ENCODE data around the gene ANKRD12. TPM values are rescaled to one million over a fixed set of nuclear protein-coding genes. Genes with fewer than 3 reads are reported as not detected.

Gene ANKRD12
- total RNA-seq, 1 experiment from 2014 or later: 23.5 TPM

GRCh38 chr18:9287036-9287435, 150.5 kb downstream of the ANKRD12 start (continued):
- TF ChIP-seq EZH2 (IDR thresholded peaks at IDR 0.05) (no peak), YY1 (IDR thresholded peaks at IDR 0.05; ENCODE audit: extremely low read depth, insufficient replicate concordance, low read depth, low read length) (no peak)

- no peak overlapping the region for H3K4me2 ChIP-seq (ENCODE audit: low read length)
- no TSS peak for BruUV-seq (replicated peaks)
- no peaks in the 10 kb centered on the region for H3K36me3 ChIP-seq (ENCODE audit: control insufficient read depth in 1 of 2, insufficient read depth in 2 of 2, low read length in 2 of 2)
- ATAC-seq: no peak
- H3K9me2 ChIP-seq (ENCODE audit: insufficient read depth): no peaks in the 10 kb centered on the region
- H3K27me3 ChIP-seq (ENCODE audit: insufficient read depth, low read length): no peaks in the 10 kb centered on the region
- CTCF ChIA-PET: no interaction called here
- no peak for DNase-seq (ENCODE audit: low read depth, low spot score)
- H3K27ac ChIP-seq (ENCODE audit: low read depth, low read length): no peak overlapping the region
- TF ChIP-seq POLR2AphosphoS5 (IDR thresholded peaks at IDR 0.05; ENCODE audit: low read depth, low read length): no peak
- no peak for TF ChIP-seq TCF7L2 (IDR thresholded peaks at IDR 0.05; ENCODE audit: borderline replicate concordance, extremely low read depth, insufficient read depth, insufficient read length)
- no peak for TF ChIP-seq ZNF274 (IDR thresholded peaks at IDR 0.05; ENCODE audit: low read depth, low read length)
- no peak for TF ChIP-seq ZFX (IDR thresholded peaks at IDR 0.05)
- no peak for TF ChIP-seq YY1 (IDR thresholded peaks at IDR 0.05; ENCODE audit: extremely low read depth, insufficient replicate concordance, low read depth, low read length)
- no peak for TF ChIP-seq EGR1 (IDR thresholded peaks at IDR 0.05; ENCODE audit: low read depth)
- POLR2A ChIA-PET: no interaction called here
- H3K79me2 ChIP-seq (ENCODE audit: insufficient read depth, low read length): no peaks in the 10 kb centered on the region
- no peak overlapping the region for H3K9ac ChIP-seq (ENCODE audit: low read length)
- no peaks in the 10 kb centered on the region for H4K20me1 ChIP-seq (ENCODE audit: insufficient read depth)
- RAD21 ChIA-PET (ENCODE audit: low non-redundant PET in 1 of 2, low total read pairs in 2 of 2, uncharacterized antibody in 2 of 2, unreplicated experiment in 2 of 2): no interaction called here
- peaks cover 0 to 5% of the 10 kb centered on the region in 2 experiments; a peak in 1 of 4 replicates for H3K9me3 ChIP-seq (ENCODE audit: control insufficient read depth in 1 of 2, insufficient read depth in 1 of 2, low read depth in 1 of 2, low read length in 2 of 2)
- no peak overlapping the region for H2AFZ ChIP-seq (ENCODE audit: low read depth, low read length, poor library complexity, severe bottlenecking)
- intact Hi-C loops (cut with micrococcal nuclease): no loop called here
- no peaks in the 10 kb centered on the region for H3K4me1 ChIP-seq (ENCODE audit: control insufficient read depth in 1 of 2, insufficient read depth in 2 of 2, low read length in 2 of 2)
- H3K4me3 ChIP-seq (replicated peaks in 1 of 2; ENCODE audit: low read depth in 1 of 2, low read length in 2 of 2): no peak overlapping the region
Measured at GRCh38 chr18:9289698-9290097, 153.1 kb downstream of the ANKRD12 start.

- Histone ChIP-seq H3K79me2 (ENCODE audit: insufficient read depth, low read length) (no peaks in the 10 kb centered on the region), H3K27ac (ENCODE audit: low read depth, low read length) (no peak overlapping the region), H3K9me2 (ENCODE audit: insufficient read depth) (no peaks in the 10 kb centered on the region), H3K9me3 (ENCODE audit: control insufficient read depth in 1 of 2, insufficient read depth in 1 of 2, low read depth in 1 of 2, low read length in 2 of 2) (peaks cover 0 to 5% of the 10 kb centered on the region in 2 experiments; a peak in 1 of 4 replicates), H3K4me2 (ENCODE audit: low read length) (no peak overlapping the region), H4K20me1 (ENCODE audit: insufficient read depth) (no peaks in the 10 kb centered on the region), H3K36me3 (ENCODE audit: control insufficient read depth in 1 of 2, insufficient read depth in 2 of 2, low read length in 2 of 2) (no peaks in the 10 kb centered on the region), H3K27me3 (ENCODE audit: insufficient read depth, low read length) (no peaks in the 10 kb centered on the region), H3K9ac (ENCODE audit: low read length) (no peak overlapping the region), H3K4me1 (ENCODE audit: control insufficient read depth in 1 of 2, insufficient read depth in 2 of 2, low read length in 2 of 2) (no peaks in the 10 kb centered on the region), H2AFZ (ENCODE audit: low read depth, low read length, poor library complexity, severe bottlenecking) (no peak overlapping the region), H3K4me3 (replicated peaks in 1 of 2; ENCODE audit: low read depth in 1 of 2, low read length in 2 of 2) (no peak overlapping the region)
- POLR2A ChIA-PET: no interaction called here
- CTCF ChIA-PET: no interaction called here
- TF ChIP-seq ZBTB33 (IDR thresholded peaks at IDR 0.05; ENCODE audit: extremely low read depth, insufficient replicate concordance, low read length): no peak
- intact Hi-C loops (cut with micrococcal nuclease): no loop called here
- RAD21 ChIA-PET (ENCODE audit: low non-redundant PET in 1 of 2, low total read pairs in 2 of 2, uncharacterized antibody in 2 of 2, unreplicated experiment in 2 of 2): no interaction called here
- DNase-seq (ENCODE audit: low read depth, low spot score): no peak
- no peak for ATAC-seq
- BruUV-seq (replicated peaks): no TSS peak
Measured at GRCh38 chr18:9290156-9290555, 153.6 kb downstream of the ANKRD12 start.
